AG09319 (cell line): ENCODE results near the gene SH2D6.

Experiments used
- DNase-seq: peaks from one replicate; pipeline ENCODE4 v3.0.0-alpha.2; 2010; ENCODE audit warnings: low read depth; ENCODE audit errors: extremely low read depth
- TF ChIP-seq, protein P1 (sequence below): IDR thresholded peaks from 2 replicates; pipeline ENCODE4 v1.5.1; 2011; ENCODE audit warnings: low read depth, mild to moderate bottlenecking, inconsistent platforms, low read length, moderate library complexity

Gene SH2D6

DNA sequence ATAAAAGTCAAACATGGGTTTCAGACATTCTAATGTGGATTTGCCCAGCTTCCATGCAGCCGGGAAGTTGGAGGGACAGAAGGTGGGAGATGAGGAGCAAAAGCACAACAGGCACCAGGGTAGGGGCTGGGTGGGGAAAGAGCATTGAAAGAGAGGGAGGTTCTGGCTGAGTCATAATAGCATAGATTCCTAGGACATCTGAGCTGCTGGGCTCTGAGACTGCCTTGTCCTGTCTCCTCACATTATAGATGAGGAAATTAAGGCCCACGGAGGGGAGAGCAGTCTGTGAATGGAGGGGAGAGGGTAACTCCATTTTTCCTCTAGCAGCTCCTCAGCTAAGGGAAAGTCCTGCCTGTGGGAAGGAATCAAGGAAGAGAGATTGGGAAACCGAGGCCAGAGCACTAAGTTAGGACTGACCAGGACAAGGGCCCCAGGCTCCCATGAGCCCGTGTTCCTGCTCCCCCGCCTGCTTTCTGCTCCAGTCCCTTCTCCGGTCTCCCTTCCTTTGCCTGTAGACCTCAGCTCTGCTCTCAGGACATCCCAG is 26.2 kb downstream of the SH2D6 start:
- TF ChIP-seq, protein P1, sequence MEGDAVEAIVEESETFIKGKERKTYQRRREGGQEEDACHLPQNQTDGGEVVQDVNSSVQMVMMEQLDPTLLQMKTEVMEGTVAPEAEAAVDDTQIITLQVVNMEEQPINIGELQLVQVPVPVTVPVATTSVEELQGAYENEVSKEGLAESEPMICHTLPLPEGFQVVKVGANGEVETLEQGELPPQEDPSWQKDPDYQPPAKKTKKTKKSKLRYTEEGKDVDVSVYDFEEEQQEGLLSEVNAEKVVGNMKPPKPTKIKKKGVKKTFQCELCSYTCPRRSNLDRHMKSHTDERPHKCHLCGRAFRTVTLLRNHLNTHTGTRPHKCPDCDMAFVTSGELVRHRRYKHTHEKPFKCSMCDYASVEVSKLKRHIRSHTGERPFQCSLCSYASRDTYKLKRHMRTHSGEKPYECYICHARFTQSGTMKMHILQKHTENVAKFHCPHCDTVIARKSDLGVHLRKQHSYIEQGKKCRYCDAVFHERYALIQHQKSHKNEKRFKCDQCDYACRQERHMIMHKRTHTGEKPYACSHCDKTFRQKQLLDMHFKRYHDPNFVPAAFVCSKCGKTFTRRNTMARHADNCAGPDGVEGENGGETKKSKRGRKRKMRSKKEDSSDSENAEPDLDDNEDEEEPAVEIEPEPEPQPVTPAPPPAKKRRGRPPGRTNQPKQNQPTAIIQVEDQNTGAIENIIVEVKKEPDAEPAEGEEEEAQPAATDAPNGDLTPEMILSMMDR = no peak
- no peak for DNase-seq

- peak; percentile 79 for DNase-seq
- TF ChIP-seq, protein P1 = no peak
Measured at GRCh38 chr2:85445316-85446295, 27.1 kb downstream of the SH2D6 start.

DNA sequence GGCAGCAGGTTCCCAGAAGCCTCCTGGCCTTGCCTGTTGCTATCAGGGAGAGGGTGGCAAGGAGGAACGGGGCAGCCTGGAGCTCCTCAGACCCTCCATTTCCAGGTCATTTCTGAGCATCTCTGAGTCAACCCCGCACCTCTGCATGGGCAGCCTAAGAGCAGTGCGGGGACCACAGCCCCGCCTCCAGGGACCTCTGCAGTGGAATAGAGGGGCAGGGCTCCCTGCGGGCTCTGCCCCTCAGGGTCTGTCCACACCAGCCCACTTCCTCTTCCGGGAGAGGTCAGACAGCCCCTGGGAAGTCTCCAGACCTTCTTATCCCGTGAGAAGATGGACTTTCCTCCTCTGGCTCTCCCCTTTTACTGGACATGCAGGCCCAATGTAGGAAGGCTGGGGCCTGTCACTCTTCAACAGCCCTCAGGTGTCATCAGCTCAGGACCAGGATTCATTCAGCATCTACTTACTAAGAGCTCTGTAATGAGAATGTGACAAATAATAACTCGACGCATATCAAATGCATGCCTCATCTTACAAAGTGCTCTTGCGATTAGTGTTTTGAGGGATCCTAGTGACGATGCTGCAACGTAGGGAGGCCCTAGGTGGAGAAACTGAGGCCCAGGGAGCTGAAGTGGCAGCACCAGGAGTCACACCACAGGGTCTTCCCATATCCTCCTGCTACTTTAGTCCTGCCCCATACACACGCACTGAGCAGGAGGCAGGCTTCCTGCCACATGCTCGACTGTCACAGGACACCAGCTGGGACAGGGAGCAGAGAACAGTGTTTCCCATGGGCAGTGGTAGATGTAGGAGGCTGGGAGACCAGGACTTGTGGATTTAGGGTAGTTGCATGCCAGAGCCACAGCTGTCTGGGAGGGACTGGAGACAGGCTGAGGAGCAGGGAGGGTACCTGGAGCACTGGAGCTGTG is 28.0 kb downstream of the SH2D6 start:
- DNase-seq = no peak
- TF ChIP-seq, protein P1 = no peak

DNA sequence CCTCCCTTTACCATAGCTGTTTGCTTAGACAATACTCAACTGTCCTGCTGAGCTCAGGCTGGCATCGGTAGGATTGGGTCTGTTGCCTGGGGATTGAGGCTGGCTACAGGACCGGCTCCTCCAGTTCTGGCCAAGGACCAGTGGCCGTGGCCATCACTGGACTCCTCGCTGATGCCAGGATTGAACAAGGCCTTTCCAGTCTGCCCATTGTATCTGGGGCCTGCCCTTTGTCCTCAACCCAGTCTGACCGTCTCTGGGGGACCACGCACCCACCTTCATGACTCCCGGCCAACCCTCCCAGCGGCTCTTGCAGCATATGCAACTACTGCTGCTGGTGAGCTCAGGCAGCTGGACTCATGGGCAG is 28.7 kb downstream of the SH2D6 start:
- no peak for DNase-seq

DNA sequence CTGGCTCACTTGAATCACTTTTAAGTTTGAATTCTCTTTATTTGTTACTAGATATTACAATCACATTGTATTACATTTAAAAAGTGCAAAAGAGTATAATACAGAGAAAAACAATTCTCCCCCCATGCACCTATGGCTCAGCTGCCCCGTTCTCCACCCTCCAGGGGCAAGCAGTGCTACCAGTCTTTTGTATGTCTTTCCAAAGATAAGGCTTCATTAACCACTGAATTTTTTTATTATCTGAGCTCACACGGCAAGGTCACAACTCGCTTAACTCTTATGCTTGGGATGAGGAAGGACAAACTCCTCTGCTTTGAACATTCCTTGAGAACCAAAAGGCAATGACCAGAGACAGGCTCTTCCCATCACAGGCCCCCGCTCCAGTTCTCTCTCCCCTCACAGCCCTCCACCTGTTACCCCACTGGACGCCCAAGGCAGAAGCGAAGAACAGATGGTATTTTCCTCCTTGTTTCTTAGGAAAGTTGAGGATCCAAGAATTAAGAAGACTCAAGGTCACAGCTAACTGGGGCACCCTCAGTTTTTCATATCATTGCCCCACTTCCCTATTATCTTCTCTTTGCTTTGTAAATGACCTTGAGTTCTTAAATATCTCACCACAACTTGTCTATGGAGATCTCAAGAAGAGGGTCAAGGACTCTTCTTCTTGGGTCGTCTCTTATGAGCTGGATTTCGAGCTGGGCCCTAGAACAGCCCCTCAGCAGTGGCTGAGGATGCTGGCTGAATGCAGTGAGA is 30.1 kb downstream of the SH2D6 start:
- TF ChIP-seq, protein P1 = no peak
- DNase-seq = no peak

More for the DNA sequence above, 28.7 kb downstream of the SH2D6 start:
- TF ChIP-seq, protein P1 = no peak

GRCh38 chr2:85449214-85449588 is 30.7 kb downstream of the SH2D6 start:
- TF ChIP-seq, protein P1 = no peak
- DNase-seq = no peak
